Smooth muscle cell (in vitro differentiated cells): ENCODE measurements around the gene NPBWR2. TPM values are rescaled to one million over a fixed set of nuclear protein-coding genes. Genes with fewer than 3 reads are reported as not detected.

ENCODE experiments used
- DNase-seq: peaks from one replicate; lab custom pipeline; 2025; ENCODE audit not compliant: unreplicated experiment; lab: John Stamatoyannopoulos, UW
- H2AFZ ChIP-seq: fragments of 200-600 bp; sonication (generic); 2 replicates; pipeline ENCODE4 v1.6.0; 2016; ENCODE audit warnings: antibody characterized with exemption, low read depth, mild to moderate bottlenecking
- H3F3A ChIP-seq: fragments of 200-600 bp; sonication (generic); 2 replicates; pipeline ENCODE4 v1.6.0; 2017; ENCODE audit warnings: antibody characterized with exemption, low read depth
- H3K27ac ChIP-seq: fragments of 200-600 bp; sonication (generic); 2 replicates; pipeline ENCODE4 v1.5.1; 2016; ENCODE audit warnings: low read depth, mild to moderate bottlenecking
- H3K27me3 ChIP-seq: fragments of 200-600 bp; sonication (generic); 2 replicates; pipeline ENCODE4 v1.6.1; 2016; ENCODE audit warnings: low read depth, mild to moderate bottlenecking
- H3K36me3 ChIP-seq: fragments of 200-600 bp; sonication (generic); 2 replicates; pipeline ENCODE4 v1.5.1; 2016; ENCODE audit warnings: low read depth
- H3K4me1 ChIP-seq: fragments of 200-600 bp; sonication (generic); 2 replicates; pipeline ENCODE4 v1.5.1; 2016; ENCODE audit warnings: low read depth
- H3K4me2 ChIP-seq: fragments of 200-600 bp; sonication (generic); 2 replicates; pipeline ENCODE4 v1.6.0; 2016; ENCODE audit warnings: mild to moderate bottlenecking
- H3K4me3 ChIP-seq: fragments of 200-600 bp; sonication (generic); 2 replicates; pipeline ENCODE4 v1.5.1; 2016; ENCODE audit warnings: mild to moderate bottlenecking
- H3K79me2 ChIP-seq: fragments of 200-600 bp; sonication (generic); 2 replicates; pipeline ENCODE4 v1.6.0; 2016; ENCODE audit warnings: low read depth, mild to moderate bottlenecking
- H3K9ac ChIP-seq: fragments of 200-600 bp; sonication (generic); 2 replicates; pipeline ENCODE4 v1.6.0; 2016; ENCODE audit warnings: low read depth
- H3K9me3 ChIP-seq: fragments of 200-600 bp; sonication (generic); replicated peaks from 2 replicates; pipeline ENCODE4 v1.5.1; 2016; ENCODE audit warnings: low read depth
- H4K20me1 ChIP-seq: fragments of 200-600 bp; sonication (generic); 2 replicates; pipeline ENCODE4 v1.6.0; 2016; ENCODE audit warnings: low read depth
- WGBS: methylation state at CpG from one replicate; pipeline ENCODE4 v1.1.7; 2016; ENCODE audit warnings: low lambda C conversion rate; 5-methylcytosine and 5-hydroxymethylcytosine counted together
- polyA plus RNA-seq: library from polyadenylated mRNA; unstranded; fragments of >200 nt; fragmentation: Nextera tagmentation; extraction: Ambion mirVana; gene quantifications from 2 replicates; pipeline ENCODE4 v1.2.1, GENCODE V29; 2016
- total RNA-seq: library from RNA; depleted of rRNA; stranded (reverse); fragments of >200 nt; gene quantifications from 2 replicates; pipeline ENCODE4 v1.2.3, GENCODE V29; 2014
- TF ChIP-seq, protein P1 (sequence below): fragments of 200-600 bp; sonication (generic); IDR thresholded peaks from 2 replicates; pipeline ENCODE4 v1.5.1; 2017; ENCODE audit warnings: borderline replicate concordance, mild to moderate bottlenecking, antibody characterized with exemption; ENCODE audit not compliant: insufficient read depth, poor library complexity, severe bottlenecking

Gene NPBWR2, protein sequence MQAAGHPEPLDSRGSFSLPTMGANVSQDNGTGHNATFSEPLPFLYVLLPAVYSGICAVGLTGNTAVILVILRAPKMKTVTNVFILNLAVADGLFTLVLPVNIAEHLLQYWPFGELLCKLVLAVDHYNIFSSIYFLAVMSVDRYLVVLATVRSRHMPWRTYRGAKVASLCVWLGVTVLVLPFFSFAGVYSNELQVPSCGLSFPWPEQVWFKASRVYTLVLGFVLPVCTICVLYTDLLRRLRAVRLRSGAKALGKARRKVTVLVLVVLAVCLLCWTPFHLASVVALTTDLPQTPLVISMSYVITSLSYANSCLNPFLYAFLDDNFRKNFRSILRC
- not detected in 2 replicates for total RNA-seq
- not detected in 2 replicates for polyA plus RNA-seq

DNA sequence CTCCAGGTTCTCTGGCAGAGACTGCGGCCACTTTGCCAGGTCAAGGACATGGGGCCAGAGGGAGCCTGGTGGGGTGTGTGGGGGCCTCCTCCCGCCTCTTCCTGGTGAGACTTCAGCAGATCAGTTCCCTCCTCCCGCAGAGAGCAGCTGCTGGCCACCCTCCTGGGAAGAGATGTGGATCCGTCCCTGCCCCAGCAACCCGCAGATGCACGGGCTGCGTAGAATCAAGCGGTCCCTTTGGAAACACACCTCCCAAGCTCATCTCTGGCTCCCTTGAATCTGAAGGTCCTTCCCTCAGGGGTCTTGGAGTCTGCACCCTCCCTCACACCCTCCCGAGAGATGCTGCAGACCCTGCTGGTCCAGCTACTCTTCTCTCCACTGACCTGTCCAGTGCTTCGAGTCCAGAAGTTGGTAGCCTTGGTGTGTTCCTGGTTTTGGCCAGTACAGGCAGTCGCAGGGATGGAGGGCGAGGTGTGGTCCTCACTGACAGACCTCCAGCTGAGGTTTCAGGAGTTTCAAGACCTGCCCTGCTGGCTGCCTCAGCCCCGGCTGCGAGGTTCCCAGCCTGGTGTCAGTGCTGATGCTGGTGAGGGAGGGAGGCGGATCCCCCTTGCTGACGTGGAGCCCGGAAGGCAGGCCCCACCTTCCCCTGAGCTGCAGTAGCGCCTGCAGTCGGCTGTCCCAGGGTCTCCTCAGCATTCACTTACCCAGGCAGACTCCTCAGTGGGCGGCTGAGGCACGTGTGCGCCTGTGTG, at the start of gene NPBWR2:
NPBWR2 (minus strand) TSS at position 585 of the 755 bp plus-strand sequence. CDS start 734 bp downstream, outside the sequence.
- H4K20me1 ChIP-seq = no peaks in the 10 kb centered on the region
- H3K4me1 ChIP-seq = no peaks in the 10 kb centered on the region
- H3F3A ChIP-seq = no peaks in the 10 kb centered on the region
- no peak within 1 kb of the TSS for H3K4me2 ChIP-seq
- H3K36me3 ChIP-seq = no peaks in the 10 kb centered on the region
- no peak within 1 kb of the TSS for H2AFZ ChIP-seq
- no peaks in the 10 kb centered on the region for H3K9me3 ChIP-seq
- H3K9ac ChIP-seq = no peak within 1 kb of the TSS
- H3K27ac ChIP-seq = no peak within 1 kb of the TSS
- DNase-seq = no peak
- peaks cover 15% of the 10 kb centered on the region for H3K27me3 ChIP-seq
- H3K4me3 ChIP-seq = no peak within 1 kb of the TSS
- TF ChIP-seq, protein P1, sequence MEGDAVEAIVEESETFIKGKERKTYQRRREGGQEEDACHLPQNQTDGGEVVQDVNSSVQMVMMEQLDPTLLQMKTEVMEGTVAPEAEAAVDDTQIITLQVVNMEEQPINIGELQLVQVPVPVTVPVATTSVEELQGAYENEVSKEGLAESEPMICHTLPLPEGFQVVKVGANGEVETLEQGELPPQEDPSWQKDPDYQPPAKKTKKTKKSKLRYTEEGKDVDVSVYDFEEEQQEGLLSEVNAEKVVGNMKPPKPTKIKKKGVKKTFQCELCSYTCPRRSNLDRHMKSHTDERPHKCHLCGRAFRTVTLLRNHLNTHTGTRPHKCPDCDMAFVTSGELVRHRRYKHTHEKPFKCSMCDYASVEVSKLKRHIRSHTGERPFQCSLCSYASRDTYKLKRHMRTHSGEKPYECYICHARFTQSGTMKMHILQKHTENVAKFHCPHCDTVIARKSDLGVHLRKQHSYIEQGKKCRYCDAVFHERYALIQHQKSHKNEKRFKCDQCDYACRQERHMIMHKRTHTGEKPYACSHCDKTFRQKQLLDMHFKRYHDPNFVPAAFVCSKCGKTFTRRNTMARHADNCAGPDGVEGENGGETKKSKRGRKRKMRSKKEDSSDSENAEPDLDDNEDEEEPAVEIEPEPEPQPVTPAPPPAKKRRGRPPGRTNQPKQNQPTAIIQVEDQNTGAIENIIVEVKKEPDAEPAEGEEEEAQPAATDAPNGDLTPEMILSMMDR = no peak
- H3K79me2 ChIP-seq = no peaks in the 10 kb centered on the region
- WGBS = 78% methylated on average over 22 of the region's 22 CpGs

DNA sequence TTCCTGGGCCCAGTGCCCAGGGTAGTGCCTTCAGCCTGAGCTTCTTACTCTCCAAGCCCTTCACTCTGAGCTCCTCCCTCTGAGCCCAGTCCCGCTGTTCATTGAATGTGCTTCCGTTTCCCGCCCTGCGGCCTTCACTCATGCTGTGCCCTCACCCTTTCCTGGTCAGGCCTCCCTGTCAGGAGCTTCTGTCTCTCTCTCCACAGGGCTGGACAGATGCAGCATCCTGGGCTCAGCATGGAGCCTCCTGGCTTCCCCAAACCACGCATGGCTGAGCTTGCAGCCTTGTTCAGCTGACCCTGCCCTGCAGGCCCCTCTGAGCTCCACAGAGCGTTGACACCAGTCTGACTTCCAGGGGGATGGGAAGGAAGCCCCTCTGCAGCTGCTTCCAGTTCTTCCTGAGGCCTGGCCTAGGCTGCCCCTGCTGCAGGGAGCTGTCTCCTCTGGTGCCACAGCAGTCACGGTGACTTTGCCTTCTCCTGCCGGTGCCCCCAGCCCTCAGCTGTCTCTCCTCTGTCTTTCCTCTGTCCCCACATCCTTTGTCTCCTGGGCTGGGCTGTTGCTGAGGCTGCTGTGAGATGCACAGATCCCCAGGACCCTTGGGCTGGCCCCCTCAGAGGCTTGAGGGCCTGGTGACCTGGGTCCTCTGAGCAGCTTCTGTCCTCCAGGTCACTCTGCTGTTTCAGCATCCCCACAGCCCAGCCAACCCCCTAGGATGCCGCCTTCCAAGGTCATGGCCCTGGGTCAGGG, 48.9 kb upstream of the NPBWR2 start:
- H3K79me2 ChIP-seq = no peaks in the 10 kb centered on the region
- TF ChIP-seq, protein P1 = no peak
- no peak overlapping the region for H2AFZ ChIP-seq
- H3K4me3 ChIP-seq = no peak overlapping the region
- no peaks in the 10 kb centered on the region for H3K9me3 ChIP-seq
- H3K4me2 ChIP-seq = no peak overlapping the region
- no peak for DNase-seq
- H3K36me3 ChIP-seq = no peaks in the 10 kb centered on the region
- no peaks in the 10 kb centered on the region for H4K20me1 ChIP-seq
- H3K27me3 ChIP-seq = peaks cover 16% of the 10 kb centered on the region
- peaks cover 25% of the 10 kb centered on the region for H3K4me1 ChIP-seq
- H3F3A ChIP-seq = no peaks in the 10 kb centered on the region
- no peak overlapping the region for H3K27ac ChIP-seq
- WGBS = 82% methylated on average over 9 of the region's 9 CpGs
- H3K9ac ChIP-seq = no peak overlapping the region

DNA sequence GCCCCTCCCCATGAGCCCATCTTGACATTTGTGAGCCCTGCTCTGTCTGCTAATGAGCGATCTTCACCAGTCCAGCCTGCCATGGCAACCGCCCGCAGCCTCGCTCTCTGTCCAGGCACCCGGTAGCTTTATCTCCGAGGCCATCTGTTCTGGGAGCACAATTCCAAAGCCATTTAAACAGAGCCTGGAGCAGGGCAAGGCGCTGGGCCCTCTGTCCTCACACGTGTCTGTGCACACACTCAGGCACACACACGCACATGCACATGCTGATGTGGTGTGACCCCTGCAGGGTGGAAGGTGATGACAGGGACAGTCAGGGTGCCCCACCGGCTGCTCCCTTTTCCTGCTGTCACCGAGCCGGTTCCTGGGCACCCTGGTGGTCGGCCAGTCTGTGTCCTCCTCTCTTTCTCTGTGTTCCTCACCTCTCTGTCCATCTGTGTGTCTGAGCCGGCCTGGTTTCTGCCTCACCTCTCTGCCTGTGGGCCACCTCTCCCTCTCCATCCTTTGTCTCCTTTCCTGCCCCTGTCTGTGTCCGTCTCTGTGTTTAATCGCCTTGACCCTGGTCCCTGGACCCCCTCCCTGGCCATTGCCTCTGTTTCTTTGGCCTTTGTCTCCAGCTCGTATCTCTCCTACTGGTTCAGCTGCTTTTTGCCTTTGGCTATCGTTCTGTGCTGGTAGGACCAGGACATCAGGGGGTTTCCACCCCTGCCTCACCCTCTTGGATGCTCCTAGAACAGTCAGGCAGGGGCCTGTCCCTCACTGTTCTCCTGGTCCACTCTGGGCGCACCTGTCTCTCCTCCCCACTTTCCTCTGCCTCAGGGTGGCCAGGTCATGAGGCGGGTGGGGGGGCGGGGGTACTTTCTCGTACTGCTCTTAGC, 48.1 kb upstream of the NPBWR2 start:
- Histone ChIP-seq H3K79me2 (no peaks in the 10 kb centered on the region), H3K9me3 (no peaks in the 10 kb centered on the region), H3K4me3 (no peak overlapping the region), H3K9ac (no peak overlapping the region), H3K4me1 (peaks cover 25% of the 10 kb centered on the region), H3K27me3 (peaks cover 8% of the 10 kb centered on the region), H4K20me1 (no peaks in the 10 kb centered on the region), H3K27ac (no peak overlapping the region), H3K36me3 (no peaks in the 10 kb centered on the region), H3K4me2 (no peak overlapping the region), H2AFZ (no peak overlapping the region), H3F3A (no peaks in the 10 kb centered on the region)
- 84% methylated on average over 22 of the region's 22 CpGs for WGBS
- TF ChIP-seq, protein P1 = no peak
- no peak for DNase-seq
